Bladder microvascular endothelial cell (primary cell): ENCODE data around the gene CAPN9. TPM values are rescaled to one million over a fixed set of nuclear protein-coding genes. Genes with fewer than 3 reads are reported as not detected.

Source experiments
- total RNA-seq: library from RNA; depleted of rRNA; stranded (reverse); fragments of >200 nt; gene quantifications from 2 replicates; pipeline ENCODE4 v1.2.3, GENCODE V29; 2014

CAPN9 gene
- total RNA-seq: not detected in 2 replicates

GRCh38 chr1:230747127-230747730 lies at the start of gene CAPN9:
Gene CAPN9, plus strand, starts transcription at chr1:230747388. Its CDS starts 109 bp downstream, at chr1:230747497.

DNA sequence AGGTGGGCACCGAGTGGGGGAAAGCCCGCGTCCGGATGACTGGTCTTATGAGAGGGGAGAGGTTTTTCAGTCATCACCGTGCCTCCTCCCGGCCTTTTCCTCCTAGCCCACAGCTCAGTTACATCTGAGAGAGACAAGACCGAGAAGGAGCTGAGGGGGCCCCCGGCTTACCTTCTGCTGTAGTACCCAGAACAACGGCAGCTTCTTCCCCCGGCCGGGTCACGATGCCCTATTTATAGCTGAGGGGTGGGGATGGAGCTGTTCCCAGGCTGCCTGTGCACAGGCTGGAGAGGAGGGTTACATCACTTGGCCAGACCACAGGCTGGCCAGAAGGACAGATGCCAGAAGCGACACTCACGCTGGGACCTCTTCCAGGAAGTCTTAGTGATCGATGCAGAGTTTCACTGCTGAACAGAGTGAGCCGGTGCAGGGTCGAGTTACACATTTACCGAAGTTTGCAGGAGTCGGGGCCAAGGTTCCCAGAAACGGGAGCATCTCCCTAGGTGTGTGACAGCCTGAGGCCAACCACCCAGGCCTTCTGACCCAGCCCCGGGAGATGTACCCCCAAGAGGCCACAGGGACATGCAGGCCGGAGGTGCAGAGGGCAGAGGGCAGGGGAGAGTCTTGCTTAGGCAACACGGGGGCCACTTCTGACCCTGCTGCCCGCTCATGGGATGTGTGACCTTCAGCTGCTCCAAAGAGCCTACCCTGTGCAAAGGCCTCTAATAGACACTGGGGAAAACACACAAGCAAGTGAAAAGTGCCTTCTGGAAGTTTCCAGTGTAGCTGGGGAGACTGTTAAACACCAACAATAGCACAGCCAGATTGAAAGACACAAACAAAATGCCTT lies 33.0 kb upstream of the CAPN9 start, which contains the start of gene AGT:
AGT (minus strand) TSS at position 208 of the 850 bp plus-strand sequence. CDS start 3,299 bp downstream, outside the sequence.

Other genes with a start within 250 kb of the CAPN9 start
- 13.3 and 22.4 TPM in 2 replicates for gene COG2, start 104.9 kb upstream of the CAPN9 start, total RNA-seq
- not detected in 2 replicates for gene AGT, start 33.3 kb upstream of the CAPN9 start, total RNA-seq
- gene C1orf198, start 121.1 kb downstream of the CAPN9 start, total RNA-seq: 8.9 and 26.9 TPM in 2 replicates
- gene TTC13, start 231.5 kb downstream of the CAPN9 start, total RNA-seq: 18.3 and 20.4 TPM in 2 replicates
- gene ARV1, start 231.7 kb downstream of the CAPN9 start, total RNA-seq: 5.7 and 7.6 TPM in 2 replicates